ENCODE results near the gene SFR1. TPM values are rescaled to one million over a fixed set of nuclear protein-coding genes. Genes with fewer than 3 reads are reported as not detected.

Gene SFR1
- total RNA-seq, 1 donor = 8.2 TPM

DNA sequence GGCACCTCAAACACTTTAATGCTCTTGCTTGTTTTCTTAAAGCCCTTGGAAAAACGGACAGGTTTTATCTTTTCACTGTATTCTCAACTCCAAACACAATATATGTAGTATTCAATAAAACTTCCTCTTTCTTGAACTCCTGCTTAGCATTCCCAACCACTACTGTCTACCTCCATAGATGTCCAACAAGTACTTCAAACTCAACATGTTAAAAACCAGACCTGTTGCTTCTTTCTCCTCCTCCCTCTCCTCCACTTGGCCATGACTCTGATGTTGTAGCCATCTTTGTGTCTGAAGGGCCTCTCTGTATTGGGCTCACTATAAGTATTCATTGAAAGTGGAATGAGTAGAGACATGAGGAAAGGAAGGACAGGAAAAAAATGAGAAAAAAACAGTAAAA lies 20.1 kb upstream of the SFR1 start:
- H3K4me3 ChIP-seq (ENCODE audit: low read depth, low read length) = no peak overlapping the region
- no peak for DNase-seq (ENCODE audit: low read depth)
- TF ChIP-seq, protein P1, sequence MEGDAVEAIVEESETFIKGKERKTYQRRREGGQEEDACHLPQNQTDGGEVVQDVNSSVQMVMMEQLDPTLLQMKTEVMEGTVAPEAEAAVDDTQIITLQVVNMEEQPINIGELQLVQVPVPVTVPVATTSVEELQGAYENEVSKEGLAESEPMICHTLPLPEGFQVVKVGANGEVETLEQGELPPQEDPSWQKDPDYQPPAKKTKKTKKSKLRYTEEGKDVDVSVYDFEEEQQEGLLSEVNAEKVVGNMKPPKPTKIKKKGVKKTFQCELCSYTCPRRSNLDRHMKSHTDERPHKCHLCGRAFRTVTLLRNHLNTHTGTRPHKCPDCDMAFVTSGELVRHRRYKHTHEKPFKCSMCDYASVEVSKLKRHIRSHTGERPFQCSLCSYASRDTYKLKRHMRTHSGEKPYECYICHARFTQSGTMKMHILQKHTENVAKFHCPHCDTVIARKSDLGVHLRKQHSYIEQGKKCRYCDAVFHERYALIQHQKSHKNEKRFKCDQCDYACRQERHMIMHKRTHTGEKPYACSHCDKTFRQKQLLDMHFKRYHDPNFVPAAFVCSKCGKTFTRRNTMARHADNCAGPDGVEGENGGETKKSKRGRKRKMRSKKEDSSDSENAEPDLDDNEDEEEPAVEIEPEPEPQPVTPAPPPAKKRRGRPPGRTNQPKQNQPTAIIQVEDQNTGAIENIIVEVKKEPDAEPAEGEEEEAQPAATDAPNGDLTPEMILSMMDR (IDR thresholded peaks at IDR 0.05; ENCODE audit: insufficient read depth, low read depth, low read length) = no peak

DNA sequence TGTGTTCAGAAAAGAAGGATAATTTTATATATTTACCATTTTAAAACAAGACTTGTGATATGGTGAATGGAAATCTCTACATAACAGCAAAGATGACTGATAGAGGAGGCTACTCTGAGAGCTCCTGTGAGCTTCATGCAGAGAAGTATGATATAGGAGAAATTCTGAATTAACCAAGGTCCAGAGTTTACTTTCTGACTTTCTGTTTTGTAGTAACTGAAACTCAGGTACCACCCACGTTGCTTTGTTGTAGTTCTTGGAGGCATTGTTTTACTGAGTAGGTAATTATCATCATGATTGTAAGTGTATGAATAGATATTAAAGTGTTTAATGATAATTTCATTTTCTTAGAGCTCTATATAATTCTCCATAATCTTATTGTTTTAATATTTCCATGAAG lies 18.0 kb upstream of the SFR1 start:
- H3K4me3 ChIP-seq (ENCODE audit: low read depth, low read length) = no peak overlapping the region
- no peak for DNase-seq (ENCODE audit: low read depth)
- TF ChIP-seq, protein P1 (IDR thresholded peaks at IDR 0.05; ENCODE audit: insufficient read depth, low read depth, low read length) = no peak

DNA sequence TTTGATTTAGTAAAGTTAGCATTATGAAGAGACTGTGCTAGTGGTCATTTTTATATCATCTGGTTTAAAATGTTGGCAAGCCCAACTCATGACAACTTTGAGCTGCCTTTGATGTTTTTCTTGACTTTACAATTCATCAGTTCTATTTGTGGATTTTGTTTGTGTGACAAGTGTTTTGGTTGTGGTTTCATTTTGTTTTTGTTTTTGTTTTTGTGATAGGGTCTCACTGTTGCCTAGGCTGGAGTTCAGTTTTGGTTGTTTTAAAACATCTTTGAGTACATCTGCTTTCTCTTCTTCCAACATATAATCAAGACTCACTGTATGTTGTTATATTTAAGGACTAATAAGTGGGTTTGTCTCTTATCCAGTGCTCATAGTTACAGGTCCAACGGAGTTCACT lies 17.6 kb upstream of the SFR1 start:
- no peak overlapping the region for H3K4me3 ChIP-seq (ENCODE audit: low read depth, low read length)
- TF ChIP-seq, protein P1 (IDR thresholded peaks at IDR 0.05; ENCODE audit: insufficient read depth, low read depth, low read length) = no peak
- DNase-seq (ENCODE audit: low read depth) = no peak

DNA sequence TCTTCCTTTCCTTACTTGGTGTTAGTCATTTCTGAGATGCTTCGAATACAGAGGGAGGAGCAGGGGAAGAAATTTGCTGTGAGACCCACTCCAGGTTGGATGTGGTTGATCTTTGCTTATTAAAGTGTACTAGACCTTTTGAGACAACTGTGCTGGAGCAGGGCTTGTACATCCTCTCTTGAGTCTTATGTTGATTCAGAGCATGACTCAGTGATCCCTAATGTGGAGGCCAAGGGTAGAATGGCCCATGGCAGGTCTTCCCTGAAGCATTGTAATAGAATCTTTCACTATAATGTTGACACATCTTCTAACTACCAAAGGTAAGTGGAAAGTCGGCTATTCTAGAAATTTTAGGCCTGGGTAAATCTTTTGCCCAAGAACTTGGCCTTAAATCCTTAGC lies 17.0 kb upstream of the SFR1 start:
- no peak overlapping the region for H3K4me3 ChIP-seq (ENCODE audit: low read depth, low read length)
- TF ChIP-seq, protein P1 (IDR thresholded peaks at IDR 0.05; ENCODE audit: insufficient read depth, low read depth, low read length) = no peak
- DNase-seq (ENCODE audit: low read depth) = no peak

DNA sequence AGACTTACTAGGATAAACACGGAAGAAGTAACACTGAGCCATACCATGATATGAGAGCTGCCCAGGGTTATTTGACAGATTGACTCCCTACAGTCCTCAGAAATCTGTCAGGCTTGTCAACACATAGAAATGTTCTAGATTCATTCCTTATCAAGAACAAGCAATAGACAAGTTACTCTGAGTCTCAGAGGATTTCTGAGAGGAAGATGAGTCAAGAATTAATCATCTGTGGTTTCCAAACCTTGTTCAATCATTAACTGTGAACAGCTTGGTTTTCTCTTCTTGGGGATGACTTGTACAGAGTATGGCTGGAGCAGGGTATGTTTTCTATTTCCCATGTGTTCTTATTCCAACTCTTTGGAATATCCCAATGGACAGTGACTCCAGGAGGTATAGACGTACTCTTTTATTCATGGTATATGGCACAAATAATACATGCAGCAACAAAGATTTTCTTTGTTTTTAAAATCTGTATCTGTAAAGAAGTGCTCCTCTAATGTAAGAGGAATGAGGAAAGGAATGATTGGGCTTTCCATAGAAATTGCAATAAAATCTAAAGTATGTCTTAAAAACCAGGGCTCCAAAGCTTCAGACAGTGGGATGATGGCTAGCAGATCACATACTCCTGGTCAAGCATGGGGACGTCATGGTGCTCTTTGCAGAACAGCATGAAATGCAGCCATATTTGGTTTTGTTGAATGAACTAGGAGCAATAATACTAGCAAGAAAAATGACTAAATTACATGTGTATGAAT lies 11.9 kb upstream of the SFR1 start:
- TF ChIP-seq, protein P1 (IDR thresholded peaks at IDR 0.05; ENCODE audit: insufficient read depth, low read depth, low read length) = no peak
- no peak overlapping the region for H3K4me3 ChIP-seq (ENCODE audit: low read depth, low read length)
- peak; percentile 82 for DNase-seq (ENCODE audit: low read depth)

DNA sequence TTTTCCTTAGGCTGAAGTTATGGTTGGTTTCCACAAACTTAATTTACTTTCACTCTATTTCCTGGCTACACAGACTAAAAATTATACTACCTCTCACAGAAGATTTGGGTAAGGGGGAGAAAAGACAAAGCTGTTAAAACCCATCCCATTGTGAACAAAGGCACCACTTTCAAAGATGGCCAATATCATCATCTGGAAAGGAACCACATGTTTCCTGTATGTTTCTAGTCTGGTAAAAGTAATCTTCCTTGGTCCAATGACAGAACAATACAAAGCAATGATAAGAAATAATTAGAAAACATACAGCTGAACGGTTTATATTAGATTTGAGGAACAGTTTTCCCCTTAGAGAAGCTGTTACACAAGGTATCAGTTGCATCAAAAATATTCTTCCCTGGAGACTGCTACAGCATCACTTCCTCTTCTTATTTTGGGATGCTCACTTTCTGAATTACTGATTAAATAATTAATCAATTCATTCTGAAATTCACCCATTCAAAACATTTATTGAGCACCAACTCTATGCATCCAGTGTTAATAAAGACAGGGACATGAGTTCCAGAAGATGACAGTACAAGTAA lies 8.5 kb upstream of the SFR1 start:
- no peak for DNase-seq (ENCODE audit: low read depth)
- H3K4me3 ChIP-seq (ENCODE audit: low read depth, low read length) = no peak overlapping the region
- TF ChIP-seq, protein P1 (IDR thresholded peaks at IDR 0.05; ENCODE audit: insufficient read depth, low read depth, low read length) = no peak

Data from fibroblast of villous mesenchyme (primary cell).